Measurements from ENCODE around the gene ATP2C1. TPM values are rescaled to one million over a fixed set of nuclear protein-coding genes. Genes with fewer than 3 reads are reported as not detected.

The ATP2C1 gene
- total RNA-seq, 1 experiment from 2014 or later, result 34.0 TPM

DNA sequence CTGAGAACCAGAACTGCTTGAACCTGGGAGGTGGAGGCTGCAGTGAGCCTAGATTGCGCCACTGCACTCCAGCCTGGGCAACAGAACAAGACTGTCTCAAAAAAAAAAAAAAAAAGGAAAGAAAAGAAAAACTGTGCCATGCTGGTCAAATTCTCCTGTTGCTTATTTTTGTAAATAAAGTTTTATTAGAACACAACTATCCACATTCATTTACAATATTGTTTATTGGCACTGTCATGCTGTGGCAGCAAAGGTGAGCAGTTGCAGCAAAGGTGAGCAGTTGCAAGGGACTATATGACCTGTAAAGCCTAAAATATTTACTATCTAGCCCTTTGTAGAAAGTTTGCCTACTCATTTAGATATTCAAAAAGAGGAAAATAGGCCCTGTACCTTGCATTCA is 114.4 kb downstream of the ATP2C1 start:
- Histone ChIP-seq H3K27me3 (ENCODE audit: low read length) (no peaks in the 10 kb centered on the region), H3K4me1 (ENCODE audit: insufficient read depth, low read length) (no peaks in the 10 kb centered on the region), H3F3A (ENCODE audit: low read length, unreplicated experiment) (no peaks in the 10 kb centered on the region), H3K36me3 (ENCODE audit: low read depth, low read length) (no peaks in the 10 kb centered on the region; the same call in 1 of the 2 replicates), H3K9ac (ENCODE audit: low read length) (no peak overlapping the region), H3K9me3 (ENCODE audit: low read length) (no peaks in the 10 kb centered on the region), H3K27ac (ENCODE audit: low read length) (no peak overlapping the region), H4K20me1 (ENCODE audit: low read length) (no peaks in the 10 kb centered on the region), H3K79me2 (ENCODE audit: low read length) (no peaks in the 10 kb centered on the region), H3K9me2 (replicated peaks; ENCODE audit: low read length) (no peaks in the 10 kb centered on the region), H3K4me2 (ENCODE audit: low read length) (no peak overlapping the region), H2AFZ (ENCODE audit: low read length) (no peak overlapping the region), H3K4me3 (ENCODE audit: low read length) (no peak overlapping the region)
- ChIA-PET POLR2A (ENCODE audit: unreplicated experiment) (interaction anchor here (0.7 kb wide), 1 partner anchor 114 kb away, joined by 6 read pairs; the partner anchor contains the start of gene ATP2C1), CTCF (no interaction called here)
- no peak for TF ChIP-seq EZH2 (IDR thresholded peaks at IDR 0.05; ENCODE audit: low read length, unreplicated experiment)
- TF ChIP-seq, protein P1, sequence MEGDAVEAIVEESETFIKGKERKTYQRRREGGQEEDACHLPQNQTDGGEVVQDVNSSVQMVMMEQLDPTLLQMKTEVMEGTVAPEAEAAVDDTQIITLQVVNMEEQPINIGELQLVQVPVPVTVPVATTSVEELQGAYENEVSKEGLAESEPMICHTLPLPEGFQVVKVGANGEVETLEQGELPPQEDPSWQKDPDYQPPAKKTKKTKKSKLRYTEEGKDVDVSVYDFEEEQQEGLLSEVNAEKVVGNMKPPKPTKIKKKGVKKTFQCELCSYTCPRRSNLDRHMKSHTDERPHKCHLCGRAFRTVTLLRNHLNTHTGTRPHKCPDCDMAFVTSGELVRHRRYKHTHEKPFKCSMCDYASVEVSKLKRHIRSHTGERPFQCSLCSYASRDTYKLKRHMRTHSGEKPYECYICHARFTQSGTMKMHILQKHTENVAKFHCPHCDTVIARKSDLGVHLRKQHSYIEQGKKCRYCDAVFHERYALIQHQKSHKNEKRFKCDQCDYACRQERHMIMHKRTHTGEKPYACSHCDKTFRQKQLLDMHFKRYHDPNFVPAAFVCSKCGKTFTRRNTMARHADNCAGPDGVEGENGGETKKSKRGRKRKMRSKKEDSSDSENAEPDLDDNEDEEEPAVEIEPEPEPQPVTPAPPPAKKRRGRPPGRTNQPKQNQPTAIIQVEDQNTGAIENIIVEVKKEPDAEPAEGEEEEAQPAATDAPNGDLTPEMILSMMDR (conservative IDR thresholded peaks at IDR 0.05; ENCODE audit: low read depth, low read length), result no peak
- no peak for TF ChIP-seq EZH2phosphoT487 (IDR thresholded peaks at IDR 0.05; ENCODE audit: borderline replicate concordance, low read length)
- no peak for ATAC-seq
- intact Hi-C loops (cut with micrococcal nuclease), result no loop called here
- BruUV-seq (replicated peaks), result no TSS peak
- no peak for DNase-seq

DNA sequence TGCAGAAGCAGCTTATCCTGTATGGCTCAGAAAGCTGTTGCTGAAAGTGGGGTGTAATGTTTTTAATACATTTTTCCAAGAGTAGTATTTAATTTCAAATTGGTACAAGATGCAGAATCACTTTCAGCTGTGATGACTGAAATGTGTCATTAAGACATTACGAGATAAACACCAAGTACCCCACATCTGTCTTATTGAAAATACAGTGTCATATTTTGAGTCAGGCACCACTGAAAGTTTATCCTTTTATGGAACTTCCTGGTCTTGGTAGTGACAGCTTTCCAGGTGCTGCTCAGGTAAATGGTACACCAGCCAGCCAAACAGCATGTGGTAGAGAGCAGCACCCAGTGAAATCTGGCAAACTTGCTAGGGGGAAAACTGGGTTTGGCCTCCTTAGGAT is 115.8 kb downstream of the ATP2C1 start:
- Histone ChIP-seq H3K79me2 (ENCODE audit: low read length) (no peaks in the 10 kb centered on the region), H3K9ac (ENCODE audit: low read length) (no peak overlapping the region), H3K27ac (ENCODE audit: low read length) (no peak overlapping the region), H3K9me3 (ENCODE audit: low read length) (no peaks in the 10 kb centered on the region), H3K9me2 (replicated peaks; ENCODE audit: low read length) (no peaks in the 10 kb centered on the region), H4K20me1 (ENCODE audit: low read length) (no peaks in the 10 kb centered on the region), H3K27me3 (ENCODE audit: low read length) (no peaks in the 10 kb centered on the region), H3K4me1 (ENCODE audit: insufficient read depth, low read length) (no peaks in the 10 kb centered on the region), H3F3A (ENCODE audit: low read length, unreplicated experiment) (no peaks in the 10 kb centered on the region), H3K4me3 (ENCODE audit: low read length) (no peak overlapping the region), H3K36me3 (ENCODE audit: low read depth, low read length) (peaks cover 12% of the 10 kb centered on the region; the same call in 1 of the 2 replicates), H3K4me2 (ENCODE audit: low read length) (no peak overlapping the region), H2AFZ (ENCODE audit: low read length) (no peak overlapping the region)
- no TSS peak for BruUV-seq (replicated peaks)
- ChIA-PET POLR2A (ENCODE audit: unreplicated experiment) (no interaction called here), CTCF (no interaction called here)
- no peak for TF ChIP-seq EZH2 (IDR thresholded peaks at IDR 0.05; ENCODE audit: low read length, unreplicated experiment)
- TF ChIP-seq EZH2phosphoT487 (IDR thresholded peaks at IDR 0.05; ENCODE audit: borderline replicate concordance, low read length), result no peak
- TF ChIP-seq, protein P1 (conservative IDR thresholded peaks at IDR 0.05; ENCODE audit: low read depth, low read length), result no peak
- no peak for DNase-seq
- ATAC-seq, result no peak
- intact Hi-C loops (cut with micrococcal nuclease), result no loop called here

DNA sequence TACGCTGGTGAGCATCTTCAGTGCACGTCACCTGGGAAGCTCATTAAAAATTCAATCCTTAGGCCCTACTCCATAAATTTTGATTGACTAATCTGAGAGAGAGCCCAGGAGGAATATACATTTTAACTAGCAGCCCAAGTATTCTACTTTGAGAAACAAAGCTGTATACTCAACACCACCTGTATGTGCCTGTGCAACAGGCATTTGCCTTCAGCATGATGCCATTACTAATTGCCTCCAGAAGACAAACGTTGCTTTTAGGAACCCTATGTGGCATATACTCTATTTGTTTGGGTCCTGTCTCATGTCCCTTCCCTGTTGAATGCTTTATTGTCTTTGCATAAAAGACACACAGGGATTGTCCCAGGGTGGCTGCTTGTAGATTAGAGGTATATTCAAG is 125.1 kb downstream of the ATP2C1 start:
- BruUV-seq (replicated peaks), result no TSS peak
- Histone ChIP-seq H3K4me3 (ENCODE audit: low read length) (no peak overlapping the region), H3K9me3 (ENCODE audit: low read length) (no peaks in the 10 kb centered on the region), H3K27ac (ENCODE audit: low read length) (no peak overlapping the region), H3K4me2 (ENCODE audit: low read length) (no peak overlapping the region), H3K36me3 (ENCODE audit: low read depth, low read length) (peaks cover 13% of the 10 kb centered on the region; the same call in 1 of the 2 replicates), H3K9me2 (replicated peaks; ENCODE audit: low read length) (no peaks in the 10 kb centered on the region), H3K9ac (ENCODE audit: low read length) (no peak overlapping the region), H3K79me2 (ENCODE audit: low read length) (peaks cover 16% of the 10 kb centered on the region; the same call in 1 of the 2 replicates), H3F3A (ENCODE audit: low read length, unreplicated experiment) (no peaks in the 10 kb centered on the region), H3K4me1 (ENCODE audit: insufficient read depth, low read length) (no peaks in the 10 kb centered on the region), H4K20me1 (ENCODE audit: low read length) (no peaks in the 10 kb centered on the region), H2AFZ (ENCODE audit: low read length) (no peak overlapping the region), H3K27me3 (ENCODE audit: low read length) (no peaks in the 10 kb centered on the region)
- TF ChIP-seq, protein P1 (conservative IDR thresholded peaks at IDR 0.05; ENCODE audit: low read depth, low read length), result no peak
- TF ChIP-seq EZH2phosphoT487 (IDR thresholded peaks at IDR 0.05; ENCODE audit: borderline replicate concordance, low read length), result no peak
- no peak for DNase-seq
- intact Hi-C loops (cut with micrococcal nuclease), result loop anchor here (5.0 kb wide), 2 partner anchors 47 to 117 kb away; no protein-coding TSS in a partner anchor
- no peak for ATAC-seq
- ChIA-PET POLR2A (ENCODE audit: unreplicated experiment) (no interaction called here), CTCF (no interaction called here)

All from PC-3 (cell line).